NCI-H146 treated with DMSO at 0.1 percent for 48 hours (cell line): ENCODE data around the gene PLXNC1.

ENCODE experiments used
- DNase-seq: peaks from one replicate; lab custom pipeline; 2025; ENCODE audit not compliant: unreplicated experiment; lab: John Stamatoyannopoulos, UW

The PLXNC1 gene

GRCh38 chr12:94157181-94157580 is 8.8 kb downstream of the PLXNC1 start:
- no peak for DNase-seq

- no peak for DNase-seq
Observed at GRCh38 chr12:94157981-94158411, 9.6 kb downstream of the PLXNC1 start.

GRCh38 chr12:94158666-94159065 is 10.3 kb downstream of the PLXNC1 start:
- DNase-seq = no peak

- no peak for DNase-seq
Observed at GRCh38 chr12:94162108-94162507, 13.7 kb downstream of the PLXNC1 start.

- DNase-seq = no peak
Observed at GRCh38 chr12:94163850-94164249, 15.5 kb downstream of the PLXNC1 start.

GRCh38 chr12:94165138-94165537 is 16.8 kb downstream of the PLXNC1 start:
- DNase-seq = no peak

GRCh38 chr12:94165670-94166364 is 17.4 kb downstream of the PLXNC1 start:
- DNase-seq = no peak

- no peak for DNase-seq
Observed at GRCh38 chr12:94167071-94167755, 18.8 kb downstream of the PLXNC1 start.

- no peak for DNase-seq
Observed at GRCh38 chr12:94167756-94168416, 19.5 kb downstream of the PLXNC1 start.

- no peak for DNase-seq
Observed at GRCh38 chr12:94169495-94169894, 21.1 kb downstream of the PLXNC1 start.

GRCh38 chr12:94169966-94170689 is 21.8 kb downstream of the PLXNC1 start:
- DNase-seq = no peak

- DNase-seq = no peak
Observed at GRCh38 chr12:94170690-94171594, 22.6 kb downstream of the PLXNC1 start.

GRCh38 chr12:94171595-94171930 is 23.2 kb downstream of the PLXNC1 start:
- no peak for DNase-seq

- DNase-seq = no peak
Observed at GRCh38 chr12:94172031-94172430, 23.7 kb downstream of the PLXNC1 start.

GRCh38 chr12:94172973-94173372 is 24.6 kb downstream of the PLXNC1 start:
- no peak for DNase-seq

- DNase-seq = no peak
Observed at GRCh38 chr12:94173660-94174265, 25.4 kb downstream of the PLXNC1 start.

- no peak for DNase-seq
Observed at GRCh38 chr12:94174576-94174975, 26.2 kb downstream of the PLXNC1 start.

GRCh38 chr12:94175763-94176668 is 27.6 kb downstream of the PLXNC1 start:
- DNase-seq = no peak

GRCh38 chr12:94178054-94178453 is 29.7 kb downstream of the PLXNC1 start:
- DNase-seq = no peak
